Measurements from ENCODE around the gene MYH13. TPM values are rescaled to one million over a fixed set of nuclear protein-coding genes. Genes with fewer than 3 reads are reported as not detected.

The MYH13 gene
- total RNA-seq, 1 experiment from 2014 or later, result not detected

DNA sequence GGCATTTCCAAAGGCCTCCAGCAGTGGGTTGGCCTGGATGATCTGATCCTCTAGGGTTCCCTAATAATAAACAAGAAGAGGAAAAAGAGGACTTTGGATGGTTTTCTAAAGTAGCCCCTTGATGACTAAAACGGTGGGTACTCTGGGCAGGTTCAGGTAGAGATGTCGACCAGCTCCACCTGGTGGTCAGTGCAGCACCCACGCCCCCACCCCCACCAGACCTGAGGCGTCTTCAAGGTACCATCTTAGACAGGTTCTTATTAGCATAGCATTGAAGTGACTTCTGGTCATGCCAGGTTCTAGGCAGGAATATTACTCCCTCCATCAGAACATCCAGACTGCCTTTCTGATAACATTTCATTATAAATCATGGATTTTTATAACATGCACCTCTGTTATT, 15.0 kb downstream of the MYH13 start:
- Histone ChIP-seq H3K36me3 (ENCODE audit: low read depth) (no peaks in the 10 kb centered on the region), H3K4me1 (replicated peaks; ENCODE audit: insufficient read depth) (no peaks in the 10 kb centered on the region), H3K27ac (no peak overlapping the region), H3K27me3 (ENCODE audit: insufficient read depth, low read depth) (no peaks in the 10 kb centered on the region), H3K79me2 (ENCODE audit: low read depth) (no peaks in the 10 kb centered on the region), H4K20me1 (ENCODE audit: insufficient read depth) (no peaks in the 10 kb centered on the region), H2AFZ (no peak overlapping the region), H3K9me2 (ENCODE audit: insufficient read depth) (no peaks in the 10 kb centered on the region), H3K9me3 (ENCODE audit: insufficient read depth, low read depth) (no peaks in the 10 kb centered on the region), H3F3A (ENCODE audit: insufficient read depth, low read depth) (no peaks in the 10 kb centered on the region), H3K4me2 (no peak overlapping the region), H3K4me3 (no peak overlapping the region)
- POLR2A ChIA-PET (ENCODE audit: unreplicated experiment), result no interaction called here
- CTCF ChIA-PET, result no interaction called here
- peak in 1 of 2 experiments; percentile 4 for DNase-seq
- no TSS peak for BruUV-seq (replicated peaks)
- no peak for TF ChIP-seq EZH2 (IDR thresholded peaks at IDR 0.05; ENCODE audit: low read depth)
- TF ChIP-seq, protein P1, sequence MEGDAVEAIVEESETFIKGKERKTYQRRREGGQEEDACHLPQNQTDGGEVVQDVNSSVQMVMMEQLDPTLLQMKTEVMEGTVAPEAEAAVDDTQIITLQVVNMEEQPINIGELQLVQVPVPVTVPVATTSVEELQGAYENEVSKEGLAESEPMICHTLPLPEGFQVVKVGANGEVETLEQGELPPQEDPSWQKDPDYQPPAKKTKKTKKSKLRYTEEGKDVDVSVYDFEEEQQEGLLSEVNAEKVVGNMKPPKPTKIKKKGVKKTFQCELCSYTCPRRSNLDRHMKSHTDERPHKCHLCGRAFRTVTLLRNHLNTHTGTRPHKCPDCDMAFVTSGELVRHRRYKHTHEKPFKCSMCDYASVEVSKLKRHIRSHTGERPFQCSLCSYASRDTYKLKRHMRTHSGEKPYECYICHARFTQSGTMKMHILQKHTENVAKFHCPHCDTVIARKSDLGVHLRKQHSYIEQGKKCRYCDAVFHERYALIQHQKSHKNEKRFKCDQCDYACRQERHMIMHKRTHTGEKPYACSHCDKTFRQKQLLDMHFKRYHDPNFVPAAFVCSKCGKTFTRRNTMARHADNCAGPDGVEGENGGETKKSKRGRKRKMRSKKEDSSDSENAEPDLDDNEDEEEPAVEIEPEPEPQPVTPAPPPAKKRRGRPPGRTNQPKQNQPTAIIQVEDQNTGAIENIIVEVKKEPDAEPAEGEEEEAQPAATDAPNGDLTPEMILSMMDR (conservative IDR thresholded peaks at IDR 0.05), result peak; percentile 40; the same call in 1 of the 2 replicates
- intact Hi-C loops (cut with micrococcal nuclease; ENCODE audit: unreplicated experiment), result no loop called here

DNA sequence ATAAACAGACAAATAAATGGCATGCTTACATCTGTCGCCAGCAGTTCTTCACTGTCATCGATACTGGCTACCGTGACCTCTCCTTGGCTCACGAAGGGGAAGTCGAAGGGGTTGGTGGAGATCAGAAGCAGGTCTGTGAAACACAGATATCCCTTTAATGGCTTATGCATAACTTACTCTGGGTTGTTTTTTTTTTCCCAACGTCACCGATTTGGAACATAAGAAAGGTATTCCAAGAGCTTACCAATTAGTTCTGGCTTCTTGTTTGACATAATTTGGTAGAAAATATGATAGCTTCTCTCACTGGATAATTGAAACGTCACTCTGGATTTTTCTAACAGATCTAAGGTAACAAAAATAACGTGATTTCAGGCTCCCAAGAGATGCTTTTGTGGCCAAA, 18.2 kb downstream of the MYH13 start:
- Histone ChIP-seq H3K27me3 (ENCODE audit: insufficient read depth, low read depth) (no peaks in the 10 kb centered on the region), H4K20me1 (ENCODE audit: insufficient read depth) (no peaks in the 10 kb centered on the region), H2AFZ (no peak overlapping the region), H3K9me3 (ENCODE audit: insufficient read depth, low read depth) (no peaks in the 10 kb centered on the region), H3K4me1 (replicated peaks; ENCODE audit: insufficient read depth) (no peaks in the 10 kb centered on the region), H3K79me2 (ENCODE audit: low read depth) (no peaks in the 10 kb centered on the region), H3K27ac (no peak overlapping the region), H3K36me3 (ENCODE audit: low read depth) (no peaks in the 10 kb centered on the region), H3K4me3 (no peak overlapping the region), H3F3A (ENCODE audit: insufficient read depth, low read depth) (no peaks in the 10 kb centered on the region), H3K9me2 (ENCODE audit: insufficient read depth) (no peaks in the 10 kb centered on the region), H3K4me2 (no peak overlapping the region)
- TF ChIP-seq, protein P1 (conservative IDR thresholded peaks at IDR 0.05), result no peak
- no peak for DNase-seq
- ChIA-PET CTCF (no interaction called here), POLR2A (ENCODE audit: unreplicated experiment) (no interaction called here)
- no TSS peak for BruUV-seq (replicated peaks)
- intact Hi-C loops (cut with micrococcal nuclease; ENCODE audit: unreplicated experiment), result no loop called here

DNA sequence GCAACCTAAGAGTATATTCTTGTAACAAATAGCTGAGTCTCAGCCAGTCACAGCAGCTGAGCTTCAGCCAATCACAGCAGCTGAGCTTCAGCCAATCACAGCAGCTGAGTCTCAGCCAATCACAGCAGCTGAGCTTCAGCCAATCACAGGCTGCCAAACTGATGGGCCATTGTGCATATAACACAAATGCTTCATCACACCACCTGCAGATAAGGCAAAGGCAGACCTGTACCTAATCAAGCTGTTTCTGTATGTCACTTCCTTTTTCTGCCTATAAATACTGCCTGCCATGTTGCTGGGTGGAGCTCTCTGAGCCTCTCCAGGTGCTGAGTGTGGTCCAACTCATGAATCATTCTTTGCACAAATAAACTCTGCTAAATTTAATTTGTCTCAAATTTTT, 19.9 kb downstream of the MYH13 start:
- no peaks in the 10 kb centered on the region for H3K9me3 ChIP-seq (ENCODE audit: insufficient read depth, low read depth)
- H4K20me1 ChIP-seq (ENCODE audit: insufficient read depth), result no peaks in the 10 kb centered on the region
- BruUV-seq (replicated peaks), result no TSS peak
- H3K9me2 ChIP-seq (ENCODE audit: insufficient read depth), result no peaks in the 10 kb centered on the region
- POLR2A ChIA-PET (ENCODE audit: unreplicated experiment), result no interaction called here
- H3K4me1 ChIP-seq (replicated peaks; ENCODE audit: insufficient read depth), result no peaks in the 10 kb centered on the region
- H2AFZ ChIP-seq, result no peak overlapping the region
- DNase-seq, result no peak
- no peak overlapping the region for H3K27ac ChIP-seq
- CTCF ChIA-PET, result no interaction called here
- H3K27me3 ChIP-seq (ENCODE audit: insufficient read depth, low read depth), result no peaks in the 10 kb centered on the region
- no peaks in the 10 kb centered on the region for H3K79me2 ChIP-seq (ENCODE audit: low read depth)
- TF ChIP-seq, protein P1 (conservative IDR thresholded peaks at IDR 0.05), result no peak
- TF ChIP-seq EZH2 (IDR thresholded peaks at IDR 0.05; ENCODE audit: low read depth), result no peak
- H3K4me3 ChIP-seq, result no peak overlapping the region
- H3K4me2 ChIP-seq, result no peak overlapping the region
- no peaks in the 10 kb centered on the region for H3F3A ChIP-seq (ENCODE audit: insufficient read depth, low read depth)
- intact Hi-C loops (cut with micrococcal nuclease; ENCODE audit: unreplicated experiment), result no loop called here
- H3K36me3 ChIP-seq (ENCODE audit: low read depth), result no peaks in the 10 kb centered on the region
